Uterus (tissue), 4 donors: ENCODE results near the gene ZFR. TPM values are rescaled to one million over a fixed set of nuclear protein-coding genes. Genes with fewer than 3 reads are reported as not detected.
A peak's percentile ranks its signal among the peaks of the same experiment; 100 is the strongest.
"Not testable (repeated sequence)": the region's sequence is repeated elsewhere in the genome, so short reads cannot be mapped to it uniquely, and the experiment has no call there.

Source experiments
- DNase-seq, 2 donors: peaks; one replicate each; pipeline ENCODE4 v3.0.0-alpha.2; 2019 to 2020
- H3K27ac ChIP-seq, 2 donors: fragments of 200-600 bp; sonication (generic); 1 replicate in 1 of 2; 2 replicates in 1 of 2; pipeline ENCODE4 v1.5.1; 2016 to 2018
- H3K27me3 ChIP-seq, 2 donors: fragments of 200-600 bp; sonication (generic); one replicate each; pipeline ENCODE4 v1.5.1; 2018 to 2019; ENCODE audit warnings: control low read depth in 1 of 2
- H3K36me3 ChIP-seq, 2 donors: fragments of 200-600 bp; sonication (generic); one replicate each; pipeline ENCODE4 v1.5.1; 2019; ENCODE audit warnings: control low read depth in 1 of 2
- H3K4me1 ChIP-seq, 2 donors: fragments of 200-600 bp; sonication (generic); one replicate each; pipeline ENCODE4 v1.5.1; 2018 to 2019; ENCODE audit warnings: control low read depth in 1 of 2
- H3K4me3 ChIP-seq, 2 donors: fragments of 200-600 bp; sonication (generic); 1 replicate in 1 of 2; 2 replicates in 1 of 2; pipeline ENCODE4 v1.5.1; 2018 to 2019; ENCODE audit warnings: mild to moderate bottlenecking in 1 of 2
- H3K9me3 ChIP-seq, 2 donors: fragments of 200-600 bp; sonication (generic); one replicate each; pipeline ENCODE4 v1.5.1; 2019; ENCODE audit warnings: control low read depth in 1 of 2
- CTCF ChIP-seq, 4 experiments: fragments of 200-600 bp in 2 of 4; fragments of 450-650 bp in 2 of 4; sonication (generic) in 2 of 4; IDR thresholded peaks; one replicate each; pipeline ENCODE4 v1.5.1; 2016 to 2019; ENCODE audit warnings: antibody characterized with exemption in 4 of 4, mild to moderate bottlenecking in 2 of 4, moderate library complexity in 1 of 4
- POLR2A ChIP-seq, 2 donors: fragments of 450-650 bp; IDR thresholded peaks; one replicate each; pipeline ENCODE4 v1.6.1; 2016; ENCODE audit warnings: antibody characterized with exemption in 2 of 2, mild to moderate bottlenecking in 1 of 2, moderate library complexity in 1 of 2
- intact Hi-C: fragments of 100-400 bp; cut with DNase I; formaldehyde crosslinking; loops from one replicate; pipeline ENCODE4 v1.15.1; 2023; ENCODE audit warnings: low total_unique reads
- total RNA-seq, 4 donors: library from RNA; depleted of rRNA in 3 of 4; stranded (reverse); fragments of >200 nt in 3 of 4; gene quantifications; one replicate each; pipeline versions ENCODE4 v1.1.0 to v1.2.4, GENCODE V29; 2014 to 2023
- donor health status: DM: yes; HTN: yes; CAD: no.

ZFR gene
- total RNA-seq, 4 donors from 2014 or later = 54.1 to 108 (median 72.5) TPM

- Histone ChIP-seq H3K27me3 (no peaks in the 10 kb centered on the region), H3K9me3 (no peaks in the 10 kb centered on the region), H3K4me1 (no peaks in the 10 kb centered on the region), H3K4me3 (no peak overlapping the region), H3K36me3 (no peaks in the 10 kb centered on the region), H3K27ac (no peak overlapping the region)
- intact Hi-C loops = loop anchor here (10.0 kb wide), 1 partner anchor 278 kb away; no protein-coding TSS in a partner anchor
- no peak for TF ChIP-seq POLR2A (IDR thresholded peaks at IDR 0.05)
- TF ChIP-seq CTCF (IDR thresholded peaks at IDR 0.05) = no peak
- no peak for DNase-seq
Measured at GRCh38 chr5:32317041-32317440, 127.5 kb downstream of the ZFR start.

GRCh38 chr5:32315221-32316014 lies 129.1 kb downstream of the ZFR start:
- DNase-seq = no peak
- TF ChIP-seq POLR2A (IDR thresholded peaks at IDR 0.05) (no peak), CTCF (IDR thresholded peaks at IDR 0.05) (no peak)
- Histone ChIP-seq H3K4me3 (no peak overlapping the region), H3K9me3 (no peaks in the 10 kb centered on the region), H3K27me3 (no peaks in the 10 kb centered on the region), H3K36me3 (no peaks in the 10 kb centered on the region), H3K4me1 (no peaks in the 10 kb centered on the region), H3K27ac (no peak overlapping the region)
- intact Hi-C loops = loop anchor here (10.0 kb wide), 1 partner anchor 279 kb away; no protein-coding TSS in a partner anchor

- H3K4me3 ChIP-seq = no peak overlapping the region
- no peaks in the 10 kb centered on the region for H3K4me1 ChIP-seq
- no peak overlapping the region for H3K27ac ChIP-seq
- H3K36me3 ChIP-seq = no peaks in the 10 kb centered on the region
- no peaks in the 10 kb centered on the region for H3K9me3 ChIP-seq
- intact Hi-C loops = loop anchor here (10.0 kb wide), 1 partner anchor 280 kb away; no protein-coding TSS in a partner anchor
- no peak for DNase-seq
- H3K27me3 ChIP-seq = no peaks in the 10 kb centered on the region
- TF ChIP-seq CTCF (IDR thresholded peaks at IDR 0.05) (no peak), POLR2A (IDR thresholded peaks at IDR 0.05) (no peak)
Measured at GRCh38 chr5:32314658-32315057, 129.9 kb downstream of the ZFR start.

- H3K27me3 ChIP-seq, H3K27ac ChIP-seq, H3K36me3 ChIP-seq, DNase-seq, H3K4me1 ChIP-seq, H3K4me3 ChIP-seq, H3K9me3 ChIP-seq: not testable (repeated sequence)
- intact Hi-C loops = loop anchor here (10.0 kb wide), 1 partner anchor 281 kb away; no protein-coding TSS in a partner anchor
Measured at GRCh38 chr5:32314152-32314488, 130.4 kb downstream of the ZFR start.

- peak; percentile 92 to 96 for TF ChIP-seq POLR2A (IDR thresholded peaks at IDR 0.05)
- TF ChIP-seq CTCF (IDR thresholded peaks at IDR 0.05) = peak in 3 of 4 experiments; percentile 3 to 32 (median 4)
- Histone ChIP-seq H3K4me3 (peak within 1 kb of the TSS; percentile 64 to 97), H3K27me3 (no peaks in the 10 kb centered on the region), H3K4me1 (peaks cover 0 to 8% of the 10 kb centered on the region in 2 donors), H3K9me3 (no peaks in the 10 kb centered on the region), H3K36me3 (no peaks in the 10 kb centered on the region), H3K27ac (peak within 1 kb of the TSS; percentile 94 to 99)
- peak; percentile 100 for DNase-seq
- intact Hi-C loops = loop anchor here (10.0 kb wide), 1 partner anchor 282 kb away; no protein-coding TSS in a partner anchor
Measured at GRCh38 chr5:32312595-32313332, 131.8 kb downstream of the ZFR start, which contains the start of gene MTMR12. Gene MTMR12, minus strand, starts transcription at chr5:32312939. Its CDS starts 101 bp downstream, at chr5:32312838.
